Neuronal stem cell (in vitro differentiated cells): ENCODE data around the gene SPRED1.

Source experiments
- DNase-seq: peaks from one replicate; pipeline ENCODE4 v3.0.0-alpha.2; 2013; ENCODE audit warnings: low spot score
- H2AFZ ChIP-seq: one replicate; pipeline ENCODE4 v1.6.1; 2013; ENCODE audit warnings: mild to moderate bottlenecking, low read length, inconsistent platforms
- H2AK5ac ChIP-seq: 2 replicates; pipeline ENCODE4 v1.6.1; 2013; ENCODE audit warnings: low read depth, mild to moderate bottlenecking, inconsistent platforms, low read length, moderate library complexity, mixed read lengths
- H2BK120ac ChIP-seq: 2 replicates; pipeline ENCODE4 v1.6.1; 2013; ENCODE audit warnings: low read depth, mild to moderate bottlenecking, inconsistent platforms, low read length, moderate library complexity, mixed read lengths
- H2BK12ac ChIP-seq: one replicate; pipeline ENCODE4 v1.6.1; 2013; ENCODE audit warnings: low read length, inconsistent platforms
- H2BK15ac ChIP-seq: 2 replicates; pipeline ENCODE4 v1.6.1; 2013; ENCODE audit warnings: mild to moderate bottlenecking, low read length, inconsistent platforms, mixed read lengths
- H2BK5ac ChIP-seq: one replicate; pipeline ENCODE4 v1.6.1; 2013; ENCODE audit warnings: inconsistent platforms, mild to moderate bottlenecking, low read length, moderate library complexity
- H3K14ac ChIP-seq: one replicate; pipeline ENCODE4 v1.6.1; 2013; ENCODE audit warnings: low read length, inconsistent platforms
- H3K18ac ChIP-seq: 2 replicates; pipeline ENCODE4 v1.6.1; 2013; ENCODE audit warnings: low read length, inconsistent platforms
- H3K23ac ChIP-seq: 2 replicates; pipeline ENCODE4 v1.6.1; 2013; ENCODE audit warnings: low read depth, mild to moderate bottlenecking, mixed read lengths, low read length, inconsistent platforms; ENCODE audit not compliant: poor library complexity
- H3K27ac ChIP-seq: replicated peaks from 3 replicates; pipeline ENCODE4 v1.5.1; 2013; ENCODE audit warnings: low read length, inconsistent platforms
- H3K27me3 ChIP-seq, 3 experiments: 2 replicates each; pipeline ENCODE4 v1.6.1; 2013; ENCODE audit warnings: low read length in 3 of 3, mild to moderate bottlenecking in 2 of 3, inconsistent platforms in 1 of 3, low read depth in 1 of 3, mixed read lengths in 1 of 3, moderate library complexity in 1 of 3; ENCODE audit not compliant: control insufficient read depth in 3 of 3, insufficient read depth in 3 of 3
- H3K36me3 ChIP-seq, 2 donors: replicated peaks in 1 of 2; 2 replicates each; pipeline ENCODE4 v1.6.1; 2013; ENCODE audit warnings: low read length in 2 of 2; ENCODE audit not compliant: control insufficient read depth in 2 of 2, insufficient read depth in 2 of 2
- H3K4ac ChIP-seq: 2 replicates; pipeline ENCODE4 v1.6.1; 2013; ENCODE audit warnings: inconsistent platforms, mild to moderate bottlenecking, low read length, moderate library complexity
- H3K4me1 ChIP-seq, 2 donors: 1 replicate in 1 of 2; 2 replicates in 1 of 2; pipeline ENCODE4 v1.6.1; 2013; ENCODE audit warnings: low read length in 2 of 2, low read depth in 1 of 2; ENCODE audit not compliant: control insufficient read depth in 2 of 2, insufficient read depth in 1 of 2
- H3K4me2 ChIP-seq: one replicate; pipeline ENCODE4 v1.6.1; 2013; ENCODE audit warnings: mild to moderate bottlenecking, low read length, inconsistent platforms; ENCODE audit not compliant: insufficient read depth, poor library complexity, severe bottlenecking
- H3K4me3 ChIP-seq, 2 donors: 2 replicates each; pipeline ENCODE4 v1.5.1; 2013; ENCODE audit warnings: low read length in 2 of 2, mild to moderate bottlenecking in 2 of 2, inconsistent platforms in 1 of 2, moderate library complexity in 1 of 2
- H3K79me1 ChIP-seq: one replicate; pipeline ENCODE4 v1.6.1; 2013; ENCODE audit warnings: low read depth, mild to moderate bottlenecking, inconsistent platforms, low read length, moderate library complexity
- H3K9ac ChIP-seq: one replicate; pipeline ENCODE4 v1.6.1; 2013; ENCODE audit warnings: mild to moderate bottlenecking, low read depth, low read length, inconsistent platforms; ENCODE audit not compliant: poor library complexity
- H3K9me3 ChIP-seq, 2 donors: replicated peaks in 1 of 2; 2 replicates each; pipeline versions ENCODE3 to v1.6.1; 2013; ENCODE audit warnings: low read length in 2 of 2, mild to moderate bottlenecking in 2 of 2, inconsistent platforms in 1 of 2, low read depth in 1 of 2, mixed read lengths in 1 of 2, moderate library complexity in 1 of 2; ENCODE audit not compliant: control insufficient read depth in 2 of 2, insufficient read depth in 1 of 2
- H4K8ac ChIP-seq: one replicate; pipeline ENCODE4 v1.6.1; 2013; ENCODE audit warnings: low read depth, mild to moderate bottlenecking, inconsistent platforms, low read length, moderate library complexity
- H4K91ac ChIP-seq: one replicate; pipeline ENCODE4 v1.6.1; 2013; ENCODE audit warnings: low read length, low read depth, mild to moderate bottlenecking, inconsistent platforms; ENCODE audit not compliant: poor library complexity
- WGBS, 2 donors: extraction: QIAGEN DNeasy Blood & Tissue Kit; methylation state at CpG; one replicate each; pipeline ENCODE4 v1.1.7; 2013; ENCODE audit warnings: missing lambda C conversion rate in 2 of 2, mixed read lengths in 1 of 2; ENCODE audit not compliant: insufficient read length in 2 of 2, insufficient replicate concordance in 1 of 2; ENCODE audit errors: extremely low coverage in 2 of 2; 5-methylcytosine and 5-hydroxymethylcytosine counted together

SPRED1 gene

GRCh38 chr15:38369936-38370478 lies 117.4 kb downstream of the SPRED1 start:
- no peak overlapping the region for H2AK5ac ChIP-seq
- no peak for DNase-seq

GRCh38 chr15:38373016-38373415 lies 120.4 kb downstream of the SPRED1 start:
- Histone ChIP-seq H3K36me3 (no peaks in the 10 kb centered on the region), H3K18ac (no peak overlapping the region), H4K91ac (no peak overlapping the region), H2BK5ac (no peak overlapping the region), H3K27me3 (no peaks in the 10 kb centered on the region), H2BK12ac (no peak overlapping the region), H3K27ac (no peak overlapping the region), H3K79me1 (no peaks in the 10 kb centered on the region), H2AK5ac (no peak overlapping the region), H2AFZ (no peak overlapping the region), H3K4me3 (no peak overlapping the region), H2BK15ac (no peak overlapping the region), H3K4me2 (no peak overlapping the region), H3K9me3 (no peaks in the 10 kb centered on the region), H2BK120ac (no peak overlapping the region), H3K23ac (no peak overlapping the region), H3K14ac (no peak overlapping the region), H3K9ac (no peak overlapping the region), H3K4me1 (peaks cover 0 to 5% of the 10 kb centered on the region in 2 donors), H3K4ac (no peak overlapping the region), H4K8ac (no peak overlapping the region)
- no peak for DNase-seq
- WGBS, 2 donors: no CpG with 5 or more reads among the region's 4 CpGs

More at GRCh38 chr15:38369936-38370478, 117.4 kb downstream of the SPRED1 start:
- no peak overlapping the region for H3K4me2 ChIP-seq
- no peak overlapping the region for H3K4ac ChIP-seq
- no peak overlapping the region for H2BK120ac ChIP-seq
- no peak overlapping the region for H2BK12ac ChIP-seq
- H4K91ac ChIP-seq: no peak overlapping the region
- H3K4me1 ChIP-seq: no peaks in the 10 kb centered on the region
- no peak overlapping the region for H2BK15ac ChIP-seq
- H2AFZ ChIP-seq: no peak overlapping the region
- H3K79me1 ChIP-seq: no peaks in the 10 kb centered on the region
- no peaks in the 10 kb centered on the region for H3K9me3 ChIP-seq
- no peak overlapping the region for H3K27ac ChIP-seq
- H3K4me3 ChIP-seq: no peak overlapping the region
- no peak overlapping the region for H3K18ac ChIP-seq
- no peak overlapping the region for H3K23ac ChIP-seq
- H3K27me3 ChIP-seq: no peaks in the 10 kb centered on the region
- no peak overlapping the region for H4K8ac ChIP-seq
- no peak overlapping the region for H3K9ac ChIP-seq
- no peak overlapping the region for H3K14ac ChIP-seq
- no CpG with 5 or more reads among the region's 4 CpGs for WGBS, 2 donors
- no peak overlapping the region for H2BK5ac ChIP-seq
- no peaks in the 10 kb centered on the region for H3K36me3 ChIP-seq

- H3K4me2 ChIP-seq: no peak overlapping the region
- no peak overlapping the region for H3K23ac ChIP-seq
- no peak overlapping the region for H4K91ac ChIP-seq
- H3K18ac ChIP-seq: no peak overlapping the region
- H2BK12ac ChIP-seq: no peak overlapping the region
- H3K9ac ChIP-seq: no peak overlapping the region
- H4K8ac ChIP-seq: no peak overlapping the region
- H2AFZ ChIP-seq: no peak overlapping the region
- no peaks in the 10 kb centered on the region for H3K27me3 ChIP-seq
- no peak overlapping the region for H2BK120ac ChIP-seq
- H3K14ac ChIP-seq: no peak overlapping the region
- no peaks in the 10 kb centered on the region for H3K79me1 ChIP-seq
- H3K9me3 ChIP-seq: no peaks in the 10 kb centered on the region
- H3K4me3 ChIP-seq: no peak overlapping the region
- DNase-seq: no peak
- no peak overlapping the region for H3K27ac ChIP-seq
- no peak overlapping the region for H3K4ac ChIP-seq
- H3K4me1 ChIP-seq: peaks cover 0 to 9% of the 10 kb centered on the region in 2 donors
- H3K36me3 ChIP-seq: no peaks in the 10 kb centered on the region
- no peak overlapping the region for H2BK5ac ChIP-seq
- H2BK15ac ChIP-seq: no peak overlapping the region
- no peak overlapping the region for H2AK5ac ChIP-seq
Measured at GRCh38 chr15:38374029-38374428, 121.4 kb downstream of the SPRED1 start.

- H3K79me1 ChIP-seq: no peaks in the 10 kb centered on the region
- H2BK15ac ChIP-seq: no peak overlapping the region
- WGBS, 2 donors: no CpG with 5 or more reads among the region's 4 CpGs
- peak overlapping the region; percentile 22 for H3K9ac ChIP-seq
- H3K27me3 ChIP-seq: no peaks in the 10 kb centered on the region
- no peak overlapping the region for H3K14ac ChIP-seq
- H3K9me3 ChIP-seq: peaks cover 0 to under 1% of the 10 kb centered on the region in 2 donors
- no peak for DNase-seq
- H3K4me2 ChIP-seq: no peak overlapping the region
- no peak overlapping the region for H2BK12ac ChIP-seq
- H3K4ac ChIP-seq: no peak overlapping the region
- H4K91ac ChIP-seq: no peak overlapping the region
- H2BK5ac ChIP-seq: no peak overlapping the region
- H2BK120ac ChIP-seq: no peak overlapping the region
- no peak overlapping the region for H2AK5ac ChIP-seq
- H2AFZ ChIP-seq: no peak overlapping the region
- no peak overlapping the region for H3K4me3 ChIP-seq
- no peaks in the 10 kb centered on the region for H3K36me3 ChIP-seq
- H3K18ac ChIP-seq: no peak overlapping the region
- H3K23ac ChIP-seq: no peak overlapping the region
- H3K4me1 ChIP-seq: peaks cover 0 to 9% of the 10 kb centered on the region in 2 donors
- no peak overlapping the region for H3K27ac ChIP-seq
- no peak overlapping the region for H4K8ac ChIP-seq
Measured at GRCh38 chr15:38374556-38374955, 121.9 kb downstream of the SPRED1 start.
